Suppressor macrophage treated with lipopolysaccharide for 1 hour (primary cell): ENCODE measurements around the gene MYO5A.

Experiments
- DNase-seq, 3 donors: peaks; one replicate each; pipeline ENCODE4 v3.0.0-alpha.2; 2020 to 2022

MYO5A gene

DNA sequence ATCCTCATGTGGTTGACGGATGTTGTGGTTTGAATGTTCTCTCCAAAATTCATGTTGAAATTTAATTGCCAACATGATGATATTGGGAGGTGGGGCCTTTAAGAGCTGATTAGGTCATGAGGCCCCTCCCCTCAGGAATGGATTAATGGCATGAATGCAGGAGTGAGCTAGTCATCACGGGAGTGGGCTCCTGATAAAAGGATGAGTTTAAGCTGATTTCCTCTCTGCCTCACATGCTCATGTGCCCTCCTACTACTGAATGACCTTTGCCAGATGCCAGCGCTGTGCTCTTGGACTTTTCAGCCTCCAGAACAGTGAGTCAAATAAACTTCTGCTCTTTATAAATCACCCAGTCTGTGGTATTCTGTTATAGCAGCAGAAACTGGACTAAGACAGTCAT is 111.2 kb downstream of the MYO5A start:
- DNase-seq, result peak; percentile 64 to 73 (median 72)

DNA sequence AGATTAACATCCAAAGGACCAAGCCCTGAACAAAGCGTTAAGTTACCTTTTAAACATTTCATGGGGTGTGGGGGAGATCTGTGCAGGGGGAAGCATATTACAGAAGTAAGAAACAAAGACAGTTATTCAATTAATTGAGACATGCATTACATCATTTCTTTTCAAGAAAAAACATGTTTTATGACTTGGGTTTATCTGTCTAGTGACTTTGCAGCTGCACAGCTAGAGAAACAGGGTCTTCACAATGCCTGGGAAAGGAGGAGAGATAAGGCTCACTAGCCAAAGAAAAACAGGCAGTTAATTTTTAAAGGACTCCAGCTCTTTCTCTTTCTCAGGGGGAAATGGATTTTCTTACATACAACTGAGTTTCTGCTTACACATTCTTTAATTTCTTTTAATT is 112.1 kb downstream of the MYO5A start:
- peak in 1 of 3 donors; percentile 8 for DNase-seq

DNA sequence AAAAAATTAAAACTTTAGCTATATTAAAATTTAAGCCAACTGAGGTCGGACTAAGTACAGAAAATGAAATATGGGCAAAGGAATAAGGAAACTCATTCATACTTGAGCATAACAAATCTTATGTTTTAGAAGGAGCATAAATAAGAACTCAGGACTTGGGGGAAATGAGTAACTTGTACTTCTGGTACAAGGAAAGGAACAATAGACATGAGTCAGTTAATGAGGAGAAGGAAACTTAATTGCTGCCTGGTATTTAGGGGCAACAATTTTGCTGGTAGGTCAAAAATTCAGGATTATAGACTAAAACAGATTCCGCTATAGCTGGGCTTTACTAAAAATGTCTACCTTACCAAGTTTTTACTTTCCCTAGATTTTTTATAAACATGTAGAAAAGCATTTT is 113.1 kb downstream of the MYO5A start:
- DNase-seq, result peak in 1 of 3 donors; percentile 19

DNA sequence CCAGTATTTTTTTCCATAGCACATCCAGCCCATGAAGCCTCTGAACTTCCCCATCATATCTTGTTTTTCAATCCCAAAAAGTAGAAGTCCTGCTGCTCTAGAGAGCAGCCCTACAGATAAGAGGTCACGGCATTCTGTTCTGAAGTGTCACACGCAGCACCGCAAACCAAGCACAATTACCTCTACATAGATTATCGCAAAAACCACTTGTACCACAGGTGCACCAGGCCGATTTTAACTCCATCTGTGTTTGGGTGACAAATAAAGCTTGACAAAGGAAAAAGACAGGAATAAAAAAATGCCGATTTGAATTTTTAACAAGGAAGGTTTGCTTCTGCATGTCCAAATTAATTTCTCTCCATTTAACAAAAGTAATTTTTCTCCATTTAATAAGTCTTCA is 113.7 kb downstream of the MYO5A start:
- peak in 1 of 3 donors; percentile 16 for DNase-seq

DNA sequence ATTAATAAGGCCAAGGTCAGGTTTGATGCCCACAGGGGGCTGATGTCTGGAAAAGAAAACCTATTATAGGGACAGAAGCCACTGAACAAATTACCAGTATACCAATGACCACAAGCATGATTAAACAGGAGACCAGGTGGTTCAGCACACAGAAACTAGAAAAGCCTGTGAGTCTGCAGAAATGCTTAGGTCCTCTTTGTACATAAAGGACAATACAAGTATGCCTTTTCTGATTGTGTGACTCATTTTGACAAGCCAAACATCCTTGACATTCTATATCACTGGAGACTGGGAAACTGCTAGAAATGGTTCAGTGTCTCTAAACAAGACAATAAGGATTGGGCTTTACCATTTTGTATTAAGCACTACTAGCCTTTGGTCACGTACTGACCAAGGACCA is 119.9 kb downstream of the MYO5A start:
- DNase-seq, result no peak

DNA sequence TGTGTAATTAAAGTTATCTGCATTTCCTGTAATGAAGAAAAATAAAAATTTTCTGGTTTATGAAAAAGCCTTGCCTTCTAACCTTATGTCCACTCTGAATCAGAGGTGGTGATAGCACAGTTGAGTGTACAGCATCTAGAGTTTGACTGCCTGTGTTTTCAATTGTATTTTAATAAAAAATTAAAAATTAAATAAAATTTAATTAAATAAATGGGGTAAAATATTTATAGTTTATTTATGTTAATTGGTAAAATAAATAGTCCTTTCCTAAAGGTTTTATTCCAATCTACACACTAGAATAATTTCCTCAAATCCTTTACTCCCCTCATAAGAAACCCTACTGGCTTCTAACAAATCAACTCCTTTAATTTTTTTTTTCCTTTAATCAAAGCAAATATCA is 121.3 kb downstream of the MYO5A start:
- no peak for DNase-seq

DNA sequence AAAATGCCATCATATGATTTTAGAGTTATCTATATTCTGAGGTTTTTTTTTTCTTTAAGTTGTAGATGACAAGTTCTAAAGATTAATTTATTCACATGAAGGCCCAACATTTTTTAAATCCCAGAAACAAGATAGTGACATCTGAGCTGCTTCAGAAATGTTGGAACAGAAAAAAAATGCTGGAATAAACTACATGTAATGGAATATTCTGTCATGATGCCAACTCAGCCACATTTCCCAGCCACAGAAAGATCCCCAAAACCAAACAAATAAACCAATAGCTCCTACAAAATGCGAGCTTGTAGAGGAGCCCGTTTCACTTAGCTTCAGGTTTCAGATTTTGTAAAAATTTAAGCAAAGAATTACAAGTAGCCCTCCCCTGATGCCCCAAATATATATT is 122.1 kb downstream of the MYO5A start:
- DNase-seq, result no peak

DNA sequence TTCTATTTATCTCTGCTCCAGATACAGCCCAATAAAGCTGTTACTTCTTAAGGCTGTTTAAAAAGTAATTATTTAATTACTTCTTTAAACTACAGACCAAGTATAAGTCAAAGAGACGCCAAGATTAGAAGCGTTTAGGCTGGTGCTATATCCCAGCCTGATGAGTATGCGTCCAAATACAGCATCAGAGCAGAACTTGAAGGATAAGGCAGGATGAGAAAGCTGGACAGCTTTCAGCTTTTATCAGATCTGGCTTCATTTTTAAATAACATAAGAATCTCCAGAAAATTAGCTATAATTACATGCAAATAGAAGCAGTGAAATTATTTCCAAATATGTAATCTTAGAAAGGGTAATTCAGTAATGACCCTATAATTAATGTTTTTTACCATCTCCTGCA is 122.8 kb downstream of the MYO5A start:
- DNase-seq, result no peak

DNA sequence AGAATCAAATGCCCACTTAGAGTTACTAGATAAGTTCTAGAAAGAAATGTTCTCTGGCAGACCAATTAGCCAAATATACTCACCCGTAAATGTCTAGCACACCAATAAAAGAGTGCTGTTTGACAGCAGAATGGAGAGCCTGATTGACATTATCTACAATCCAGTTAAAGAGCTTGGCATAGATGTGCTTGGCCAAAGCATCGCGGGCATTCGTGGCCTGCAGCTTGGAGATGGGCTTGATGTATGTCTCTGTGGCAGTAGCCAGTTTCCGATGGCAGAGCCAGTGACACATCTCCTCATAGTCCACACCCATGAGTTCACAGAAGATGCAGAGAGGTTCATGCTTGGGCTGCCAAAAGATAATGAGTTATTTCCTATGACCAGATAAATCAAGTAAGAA is 131.6 kb downstream of the MYO5A start:
- DNase-seq, result no peak

DNA sequence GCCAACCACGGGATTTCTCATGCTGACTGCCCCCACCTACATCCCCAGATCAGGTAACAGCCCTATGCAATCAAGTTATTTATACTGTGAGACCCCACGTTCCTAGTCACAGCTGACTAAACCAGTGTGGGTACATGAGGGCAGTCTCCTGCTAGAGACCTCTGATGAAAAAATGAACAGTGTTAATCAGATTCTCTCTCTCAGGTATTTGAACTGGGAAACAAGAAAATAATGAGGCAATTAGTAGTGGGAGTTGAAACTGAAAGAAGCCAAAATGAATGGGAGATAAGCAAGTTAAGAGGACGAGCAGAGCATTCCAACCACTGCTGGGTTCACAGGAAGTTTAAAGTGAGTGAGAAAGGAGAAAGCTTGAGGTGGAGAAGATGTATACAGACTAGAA is 134.6 kb downstream of the MYO5A start:
- DNase-seq, result no peak

DNA sequence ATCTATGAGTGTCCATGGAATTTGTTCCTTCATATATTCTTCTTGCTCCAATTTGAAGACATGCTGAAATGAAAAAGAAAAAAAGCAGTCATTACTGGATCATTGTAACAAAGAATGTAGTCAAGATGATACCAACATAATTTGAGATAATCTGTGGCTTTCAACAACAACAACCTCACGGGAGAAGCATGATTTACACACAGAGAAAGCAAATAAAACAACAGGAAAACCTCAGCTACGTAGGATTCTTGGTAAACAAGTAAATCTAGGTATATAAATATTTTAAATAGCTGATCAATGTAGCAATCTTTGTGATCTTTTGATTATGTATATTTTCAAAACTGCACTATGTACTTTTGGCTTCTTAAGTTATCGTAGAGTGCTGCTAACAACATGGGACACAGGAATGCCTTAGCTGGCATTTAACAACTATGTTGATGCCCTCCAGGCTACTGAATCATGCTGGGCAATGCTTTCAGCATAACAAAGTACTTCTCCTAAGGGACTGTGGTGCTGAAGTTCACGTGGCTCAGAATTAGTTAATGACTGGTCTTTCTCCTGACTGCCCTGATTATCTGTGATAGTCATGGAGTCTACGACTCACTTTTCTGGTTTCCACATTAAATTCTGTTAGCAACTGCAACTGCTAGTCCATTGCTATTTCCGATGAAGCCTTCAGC is 136.5 kb downstream of the MYO5A start:
- no peak for DNase-seq

DNA sequence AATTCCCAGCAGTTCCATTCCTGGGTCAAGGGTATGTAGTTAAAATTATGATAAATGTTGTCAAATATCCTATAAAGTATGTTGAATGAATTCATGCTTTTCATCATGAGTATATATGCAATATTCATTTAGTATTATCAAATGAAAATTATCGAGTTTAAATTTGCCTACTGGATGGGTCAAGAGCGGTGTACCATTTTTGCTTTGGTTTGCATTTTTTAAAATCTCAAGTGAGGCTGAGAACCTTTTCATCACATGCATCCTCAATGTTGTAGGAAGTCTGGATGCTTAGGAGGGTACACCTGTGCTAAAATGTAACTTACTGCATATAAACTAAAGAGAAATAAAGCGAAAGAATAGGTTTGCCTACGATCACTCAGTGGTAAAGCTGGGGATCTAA is 137.6 kb downstream of the MYO5A start:
- no peak for DNase-seq

DNA sequence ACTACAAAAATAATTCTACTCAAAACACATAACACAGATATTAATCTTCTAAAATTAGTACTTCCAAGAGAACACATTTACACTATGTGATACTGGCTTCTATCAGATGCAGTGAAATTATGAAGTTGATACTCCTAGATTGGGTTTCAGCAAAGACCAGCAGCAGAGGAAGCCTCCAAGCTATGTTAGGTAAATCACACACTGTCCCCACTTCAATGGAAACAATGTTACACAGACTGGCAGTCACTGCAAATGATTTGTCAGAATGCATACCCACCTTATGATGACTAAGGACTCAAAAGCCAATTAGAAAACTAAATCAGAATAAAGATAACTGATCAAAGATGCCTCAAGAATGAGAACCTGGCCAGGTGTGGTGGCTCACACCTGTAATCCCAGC is 143.0 kb downstream of the MYO5A start:
- DNase-seq, result no peak

DNA sequence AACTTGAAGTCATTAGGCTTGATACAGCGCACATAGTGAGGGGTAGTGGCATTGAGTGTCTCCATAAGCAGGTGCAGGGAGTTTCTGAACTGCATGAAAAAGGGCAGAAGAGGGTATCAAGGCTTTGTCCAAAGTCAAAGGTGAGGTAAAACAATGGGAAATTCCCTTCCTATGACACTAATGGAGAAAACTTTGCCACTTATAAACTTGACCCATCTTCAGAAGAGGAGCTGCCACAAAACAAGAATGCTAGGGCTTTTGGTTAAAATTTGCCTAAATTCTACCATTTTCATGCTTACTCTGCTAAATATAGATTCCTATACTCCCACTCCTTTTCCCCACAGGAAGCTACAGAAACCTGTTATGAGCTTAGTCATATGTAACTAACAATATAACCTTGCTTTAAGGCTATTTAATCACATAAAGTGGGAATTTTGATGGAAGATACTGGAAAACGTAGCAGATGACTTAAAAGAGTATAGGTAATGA is 145.5 kb downstream of the MYO5A start:
- no peak for DNase-seq

DNA sequence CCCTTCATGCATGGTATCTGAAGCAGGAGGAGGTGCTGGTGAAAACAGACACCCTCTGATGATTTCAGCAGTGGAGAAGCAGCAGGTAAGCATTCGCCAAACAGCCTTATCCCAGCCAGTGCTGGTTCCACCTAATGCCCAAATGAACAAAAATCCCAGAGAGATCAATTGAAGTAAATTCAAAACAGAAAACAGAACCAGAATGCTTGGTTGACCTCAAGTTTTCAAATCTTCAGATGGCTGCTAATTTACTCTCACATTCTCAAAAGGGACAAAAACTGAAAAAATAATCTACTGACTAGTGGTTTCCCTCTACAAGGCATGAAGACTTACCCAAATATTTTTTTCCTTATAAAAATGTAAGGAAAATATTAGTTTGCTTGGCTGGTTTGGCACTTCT is 146.0 kb downstream of the MYO5A start:
- DNase-seq, result no peak

DNA sequence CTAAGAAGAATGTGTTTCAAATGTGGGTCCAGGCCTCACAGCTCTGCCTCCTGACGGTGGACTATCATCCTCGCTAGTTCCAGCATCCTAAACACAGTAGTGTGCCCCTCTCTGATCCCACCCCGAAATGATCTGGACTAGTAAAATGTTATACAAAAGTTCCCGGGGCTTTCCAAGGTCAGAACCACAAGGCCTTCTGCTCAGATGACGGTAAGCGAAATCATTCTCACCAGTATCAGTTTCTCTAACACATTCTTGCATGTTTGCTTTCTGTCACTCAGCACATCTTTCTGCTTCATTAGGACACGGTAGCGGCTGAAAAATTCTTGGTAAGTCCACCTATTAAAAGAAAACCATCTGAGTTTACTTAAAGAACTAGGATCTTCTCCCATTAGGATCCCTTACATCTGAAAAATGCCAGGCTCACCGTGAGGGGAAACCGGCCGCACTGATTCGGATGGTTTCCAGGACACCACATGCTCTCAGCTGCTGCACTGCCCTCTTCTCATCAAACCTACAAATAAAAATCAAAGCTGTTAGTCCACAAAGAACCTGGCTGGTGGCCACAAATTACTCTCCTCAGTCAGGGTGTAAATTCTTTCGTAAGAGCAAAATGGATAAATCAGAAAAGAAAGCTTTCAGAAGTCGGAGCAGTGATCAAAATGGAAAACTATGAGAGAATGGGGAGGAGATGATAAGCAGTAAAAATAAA is 149.1 kb downstream of the MYO5A start:
- DNase-seq, result no peak

DNA sequence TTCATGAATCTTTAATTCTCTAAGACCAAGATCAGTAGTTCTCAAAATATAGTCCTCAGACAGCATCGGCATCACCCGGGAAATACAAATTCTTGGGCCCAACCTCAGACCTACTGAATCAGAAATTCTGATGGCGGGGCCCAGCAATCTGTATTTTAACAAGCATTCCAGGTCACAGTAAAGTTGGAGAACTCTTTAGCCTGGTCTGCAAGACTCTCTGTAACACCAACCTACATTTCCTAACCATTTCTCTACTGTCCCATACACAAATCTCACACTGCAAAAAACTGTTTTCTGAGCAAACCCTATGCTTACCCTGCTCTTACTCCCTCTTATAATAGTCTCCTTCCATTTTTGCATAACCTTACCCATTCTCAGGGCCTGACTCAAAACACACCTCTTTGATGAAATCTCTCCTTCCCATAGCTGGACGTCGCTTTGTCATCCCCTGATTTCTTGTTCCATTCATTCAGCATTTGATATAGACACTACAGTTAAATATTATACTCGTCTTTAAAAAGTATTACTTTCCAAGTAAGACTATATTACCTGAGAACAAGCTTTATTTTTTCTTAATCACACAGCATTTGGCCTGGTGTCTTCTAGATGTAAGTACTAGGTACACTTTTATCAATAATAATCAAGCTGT is 149.8 kb downstream of the MYO5A start:
- DNase-seq, result no peak

DNA sequence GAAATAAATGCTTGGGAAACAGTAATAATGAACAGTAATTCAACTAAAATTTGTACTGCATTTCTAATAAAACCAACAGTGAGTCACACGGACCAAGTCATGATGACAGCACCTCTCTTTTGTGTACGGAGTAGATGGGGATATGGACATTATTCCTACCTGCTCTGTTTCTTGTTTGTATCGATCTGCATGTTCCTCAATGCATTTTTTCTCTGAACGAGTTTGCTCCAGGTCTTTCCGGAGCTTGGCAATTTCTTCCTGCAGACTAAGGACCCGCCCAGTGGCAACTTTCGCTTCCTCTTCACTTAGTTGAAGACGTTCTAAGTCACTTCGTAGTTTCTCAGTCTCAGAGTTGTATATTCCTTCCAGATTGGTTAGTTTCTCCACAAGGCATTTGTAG is 158.7 kb downstream of the MYO5A start:
- DNase-seq, result peak; percentile 70 to 74 (median 70)

DNA sequence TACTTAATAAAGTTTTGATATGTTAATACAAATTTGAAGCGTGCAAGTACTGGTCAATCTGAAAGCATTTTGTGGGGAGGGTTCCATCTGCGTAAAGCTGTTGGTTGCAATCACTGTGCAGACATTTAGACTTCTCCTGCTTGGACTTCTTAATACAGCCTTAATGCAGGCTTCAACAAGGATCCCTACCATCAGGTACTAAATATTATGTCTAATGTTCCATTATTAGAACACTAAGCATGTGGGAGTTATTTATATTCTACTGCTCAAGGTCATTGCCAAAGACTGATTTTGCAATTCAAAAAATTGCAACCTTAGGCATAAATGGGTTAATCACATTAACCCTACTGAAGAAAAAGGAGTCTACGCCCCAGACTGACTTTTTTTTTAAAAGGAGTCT is 159.2 kb downstream of the MYO5A start:
- DNase-seq, result no peak

DNA sequence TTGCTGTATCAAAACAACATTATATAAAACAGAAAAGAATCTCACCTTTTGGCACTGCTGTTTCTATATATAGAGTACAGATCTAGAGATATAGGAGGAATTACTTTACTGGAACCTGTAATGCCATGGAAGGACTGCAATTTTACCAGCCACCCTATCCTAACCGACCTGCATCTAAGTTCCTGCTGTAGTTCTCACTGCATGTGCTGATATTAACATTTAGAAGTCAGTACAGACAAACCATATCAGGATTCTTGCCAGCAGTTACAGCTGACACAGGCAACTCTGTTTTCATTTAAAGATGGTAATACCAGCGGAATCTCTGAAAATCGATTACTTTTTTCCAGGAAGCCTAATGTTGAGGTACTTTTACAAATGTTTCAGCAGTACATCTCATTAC is 159.7 kb downstream of the MYO5A start:
- DNase-seq, result no peak

DNA sequence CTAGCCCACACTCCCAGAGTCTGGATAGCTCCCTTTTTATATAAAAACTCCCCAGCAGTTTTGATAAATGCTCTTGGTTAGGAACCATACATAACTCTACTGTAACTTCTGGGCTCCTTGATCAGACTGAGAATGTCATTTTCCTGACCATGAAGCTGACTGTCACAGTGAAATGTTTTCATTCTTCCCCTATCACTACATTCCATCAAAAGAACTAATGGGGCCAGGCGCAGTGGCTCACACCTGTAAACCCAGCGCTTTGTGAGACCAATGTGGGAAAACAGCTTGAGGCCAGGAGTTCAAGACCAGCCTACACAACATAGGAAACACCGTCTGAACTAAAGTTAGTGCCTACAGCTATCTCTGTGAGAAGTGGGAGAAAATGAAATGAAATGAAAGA is 160.3 kb downstream of the MYO5A start:
- DNase-seq, result no peak

DNA sequence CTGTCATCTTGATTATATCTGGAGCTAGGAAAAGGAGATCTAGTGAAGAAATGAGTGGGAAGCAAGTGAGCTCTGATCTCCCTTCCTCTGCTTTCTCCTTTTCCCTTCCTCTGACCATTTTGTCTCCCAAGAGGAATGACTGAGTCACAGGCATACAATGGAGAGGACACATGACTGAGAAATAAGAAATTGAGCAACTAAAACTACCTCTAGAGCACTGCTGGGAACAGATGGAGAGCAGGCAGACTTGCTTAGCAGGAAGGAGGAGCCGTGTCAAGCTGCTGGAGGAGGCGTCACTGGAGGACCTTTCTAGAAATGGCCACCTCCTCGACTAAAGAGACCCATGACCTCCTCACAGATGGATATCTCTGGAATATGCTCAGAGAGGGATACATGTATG is 166.2 kb downstream of the MYO5A start:
- peak; percentile 45 to 59 (median 46) for DNase-seq

DNA sequence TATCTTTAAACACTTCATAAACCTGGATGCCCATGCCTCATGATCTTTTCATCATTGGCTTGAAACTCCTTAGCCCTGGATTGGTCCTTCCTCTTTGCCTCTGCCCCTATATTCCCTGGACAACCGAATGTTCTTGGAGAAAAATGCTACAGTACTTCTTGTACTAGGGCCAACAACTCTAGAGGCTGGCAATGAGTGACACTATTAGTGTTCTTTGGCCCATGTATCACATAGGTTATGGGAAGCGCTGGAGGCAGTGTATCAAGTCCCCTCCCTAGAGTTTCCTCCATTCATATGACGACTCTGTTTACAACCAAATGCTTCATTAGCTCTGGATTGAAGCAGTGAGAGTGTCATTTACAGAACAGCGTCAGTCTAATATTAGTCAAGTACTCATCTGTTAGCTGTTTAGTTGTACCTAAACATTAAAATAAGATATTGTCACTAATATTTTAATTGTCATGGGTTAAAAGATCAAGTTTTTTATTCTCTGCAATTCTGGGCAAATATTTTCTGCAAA is 166.6 kb downstream of the MYO5A start:
- DNase-seq, result no peak

DNA sequence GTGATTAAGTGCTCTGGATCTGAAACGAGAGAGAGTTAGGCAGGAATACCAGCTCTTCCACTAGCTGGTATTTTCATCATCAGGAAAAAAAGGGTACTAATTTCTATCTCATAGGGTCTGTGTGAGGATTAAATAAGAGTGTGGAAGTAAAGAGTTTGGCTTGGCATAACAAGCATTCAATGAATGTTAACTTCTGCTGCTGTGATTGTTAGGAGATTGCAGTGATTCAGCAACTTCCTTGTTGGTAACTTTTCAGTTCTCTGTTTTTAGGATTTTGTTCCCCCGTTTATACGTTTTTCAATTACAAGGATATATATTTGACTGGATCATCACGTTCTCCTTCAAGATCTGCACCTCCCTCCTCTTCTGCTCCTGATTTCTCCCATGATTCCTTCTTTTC is 167.2 kb downstream of the MYO5A start:
- DNase-seq, result peak in 2 of 3 donors; percentile 9 to 42
